HepG2 (cell line): ENCODE measurements around the gene CHKB. TPM values are rescaled to one million over a fixed set of nuclear protein-coding genes. Genes with fewer than 3 reads are reported as not detected.

Source experiments
- ATRX ChIP-seq: sonication (generic); formaldehyde crosslinking; IDR thresholded peaks from 2 replicates; pipeline ENCODE4 v1.4.0; 2020; ENCODE audit warnings: missing genetic modification reagents, borderline replicate concordance
- GRHL1 ChIP-seq: sonication (generic); formaldehyde crosslinking; conservative IDR thresholded peaks from 2 replicates; pipeline ENCODE4 v1.8.0; 2022; ENCODE audit warnings: missing genetic modification reagents
- HNRNPK ChIP-seq: fragments of 200-400 bp; formaldehyde crosslinking; IDR thresholded peaks from 2 replicates; pipeline ENCODE4 v1.6.1; 2018; ENCODE audit warnings: low read length, low read depth, moderate library complexity, mild to moderate bottlenecking; ENCODE audit not compliant: poor library complexity, severe bottlenecking
- RBFOX2 ChIP-seq: fragments of 200-400 bp; formaldehyde crosslinking; IDR thresholded peaks from 2 replicates; pipeline ENCODE4 v1.6.1; 2017; ENCODE audit warnings: low read depth, mild to moderate bottlenecking, low read length
- SMARCE1 ChIP-seq: fragments of 450-650 bp; IDR thresholded peaks from 2 replicates; pipeline ENCODE4 v1.6.1; 2017; ENCODE audit warnings: borderline replicate concordance
- SRSF1 ChIP-seq: fragments of 200-400 bp; formaldehyde crosslinking; optimal IDR thresholded peaks from 2 replicates; pipeline ENCODE3; 2017; ENCODE audit warnings: mild to moderate bottlenecking, low read depth, low read length, moderate library complexity
- STAT5B ChIP-seq: sonication (generic); formaldehyde crosslinking; IDR thresholded peaks from 2 replicates; pipeline ENCODE4 v1.4.0; 2020; ENCODE audit warnings: missing genetic modification reagents
- ZNF138 ChIP-seq: sonication (generic); formaldehyde crosslinking; IDR thresholded peaks from 2 replicates; pipeline ENCODE4 v1.5.0; 2020; ENCODE audit warnings: mild to moderate bottlenecking, low read depth, missing genetic modification reagents
- ZNF234 ChIP-seq: sonication (generic); formaldehyde crosslinking; conservative IDR thresholded peaks from 2 replicates; pipeline ENCODE4 v1.5.1; 2020; ENCODE audit warnings: mild to moderate bottlenecking, missing genetic modification reagents
- ZNF501 ChIP-seq: sonication (generic); formaldehyde crosslinking; IDR thresholded peaks from 2 replicates; pipeline ENCODE4 v1.5.1; 2020; ENCODE audit warnings: mild to moderate bottlenecking, moderate library complexity, missing genetic modification reagents
- ZNF687 ChIP-seq: sonication (generic); formaldehyde crosslinking; IDR thresholded peaks from 2 replicates; pipeline ENCODE4 v1.5.1; 2020; ENCODE audit warnings: mild to moderate bottlenecking, missing genetic modification reagents, moderate library complexity
- ZNF776 ChIP-seq: sonication (generic); formaldehyde crosslinking; IDR thresholded peaks from 2 replicates; pipeline ENCODE4 v1.4.0; 2020; ENCODE audit warnings: mild to moderate bottlenecking, missing genetic modification reagents
- polyA plus RNA-seq, 8 experiments: library from polyadenylated mRNA; depleted of rRNA in 3 of 8; stranded (reverse) in 7 of 8; unstranded in 1 of 8; fragments of >200 nt; fragmentation: Illumina TruSeq in 4 of 8; extraction: Trizol in 4 of 8; gene quantifications; 2 replicates each; pipeline versions ENCODE4 v1.2.1 to v1.2.3, GENCODE V29; 2011 to 2016; ENCODE audit warnings: low read depth in 4 of 8, missing spikeins in 1 of 8, mixed read lengths in 1 of 8; ENCODE audit not compliant: insufficient read depth in 1 of 8
- total RNA-seq, 5 experiments: library from RNA; depleted of rRNA; stranded (reverse); fragments of >200 nt; fragmentation: Illumina TruSeq; extraction: Trizol; gene quantifications; 2 replicates each; pipeline ENCODE4 v1.2.3, GENCODE V29; 2016; ENCODE audit warnings: low read depth in 1 of 5

CHKB gene
- total and polyA plus RNA-seq, 2 of the 13 experiments (the other 11 are each of a cell fraction or from before 2014, with no cell fraction given) = 24.5 to 42.7 TPM

DNA sequence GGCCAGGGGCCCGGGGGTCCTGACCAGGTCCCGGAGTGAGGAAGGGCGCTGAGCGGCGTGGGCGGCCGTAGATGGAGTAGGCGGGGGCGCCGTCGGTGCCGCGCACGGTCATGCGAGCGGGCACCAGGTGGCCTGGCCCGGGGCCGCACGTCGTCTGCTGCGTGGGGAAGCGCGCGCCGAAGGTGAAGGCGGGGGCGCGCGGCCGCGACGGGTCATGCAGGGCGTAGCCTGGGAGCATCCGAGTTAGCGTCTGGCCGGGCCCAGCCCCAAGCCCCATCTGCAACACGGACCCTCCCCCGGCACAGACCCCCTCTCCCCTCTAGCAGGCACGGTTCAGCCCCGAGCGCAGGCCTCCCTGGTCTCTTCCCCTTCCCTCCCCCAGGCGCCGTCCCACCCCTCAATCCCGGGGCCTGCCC, 51.1 kb downstream of the CHKB start (continued):
- 0 out of 2 replicates have a peak, but pooled peaks have one; percentile 17 for TF ChIP-seq ZNF234 (CRISPR knock-in tag)
- 0 out of 2 replicates have a peak, but pooled peaks have one; percentile 41 for TF ChIP-seq ZNF776 (CRISPR knock-in tag)
- no peak for TF ChIP-seq STAT5B (CRISPR knock-in tag)
- TF ChIP-seq ZNF138 = 0 out of 2 replicates have a peak, but pooled peaks have one; percentile 27
- no peak for TF ChIP-seq SMARCE1
- no peak for TF ChIP-seq ATRX (CRISPR knock-in tag)
- TF ChIP-seq GRHL1 (CRISPR knock-in tag) = no peak
- TF ChIP-seq HNRNPK = peak; percentile 70
- TF ChIP-seq RBFOX2 = peak; percentile 33; the same call in 1 of the 2 replicates
- TF ChIP-seq SRSF1 = no peak
- peak; percentile 34; the same call in 1 of the 2 replicates for TF ChIP-seq ZNF501 (CRISPR knock-in tag)
- TF ChIP-seq ZNF687 (CRISPR knock-in tag) = peak; percentile 11
